AG04450 (cell line): ENCODE data around the gene KIF4A. TPM values are rescaled to one million over a fixed set of nuclear protein-coding genes. Genes with fewer than 3 reads are reported as not detected.

Experiments
- CTCF ChIA-PET: fragments of 300-600, 350-600 bp; formaldehyde crosslinking; extraction: SDS; loops from one replicate; lab custom pipeline; 2022; ENCODE audit warnings: antibody characterized with exemption, inconsistent platforms; lab: Charles Lee
- POLR2A ChIA-PET: fragments of 350-600 bp; formaldehyde crosslinking; extraction: SDS; loops from one replicate; lab custom pipeline; 2021; ENCODE audit warnings: antibody characterized with exemption, inconsistent platforms; lab: Yijun Ruan, JAX
- DNase-seq: peaks from one replicate; pipeline ENCODE4 v3.0.0-alpha.2; 2011; ENCODE audit warnings: low read depth, low spot score
- H3K27ac ChIP-seq: one replicate; pipeline ENCODE4 v1.5.1; 2012; ENCODE audit warnings: low read depth, low read length, control low read depth
- H3K27me3 ChIP-seq: one replicate; pipeline ENCODE4 v1.6.0; 2012; ENCODE audit warnings: low read length; ENCODE audit not compliant: control insufficient read depth, insufficient read depth
- H3K4me3 ChIP-seq: 2 replicates; pipeline ENCODE4 v1.5.1; 2011; ENCODE audit warnings: mild to moderate bottlenecking, low read depth, low read length, control low read depth
- H3K9me3 ChIP-seq: 2 replicates; pipeline ENCODE4 v1.5.1; 2012; ENCODE audit warnings: low read length; ENCODE audit not compliant: control insufficient read depth, insufficient read depth
- polyA plus RNA-seq: library from polyadenylated mRNA; depleted of rRNA; stranded (reverse); fragments of >200 nt; gene quantifications from 2 replicates; pipeline ENCODE4 v1.2.3, GENCODE V29; 2011
- TF ChIP-seq, protein P1 (sequence below): IDR thresholded peaks from 2 replicates; pipeline ENCODE4 v1.5.1; 2011; ENCODE audit warnings: low read depth, low read length, control low read depth, inconsistent platforms

The KIF4A gene
- polyA plus RNA-seq, 1 experiment = 8.8 TPM

DNA sequence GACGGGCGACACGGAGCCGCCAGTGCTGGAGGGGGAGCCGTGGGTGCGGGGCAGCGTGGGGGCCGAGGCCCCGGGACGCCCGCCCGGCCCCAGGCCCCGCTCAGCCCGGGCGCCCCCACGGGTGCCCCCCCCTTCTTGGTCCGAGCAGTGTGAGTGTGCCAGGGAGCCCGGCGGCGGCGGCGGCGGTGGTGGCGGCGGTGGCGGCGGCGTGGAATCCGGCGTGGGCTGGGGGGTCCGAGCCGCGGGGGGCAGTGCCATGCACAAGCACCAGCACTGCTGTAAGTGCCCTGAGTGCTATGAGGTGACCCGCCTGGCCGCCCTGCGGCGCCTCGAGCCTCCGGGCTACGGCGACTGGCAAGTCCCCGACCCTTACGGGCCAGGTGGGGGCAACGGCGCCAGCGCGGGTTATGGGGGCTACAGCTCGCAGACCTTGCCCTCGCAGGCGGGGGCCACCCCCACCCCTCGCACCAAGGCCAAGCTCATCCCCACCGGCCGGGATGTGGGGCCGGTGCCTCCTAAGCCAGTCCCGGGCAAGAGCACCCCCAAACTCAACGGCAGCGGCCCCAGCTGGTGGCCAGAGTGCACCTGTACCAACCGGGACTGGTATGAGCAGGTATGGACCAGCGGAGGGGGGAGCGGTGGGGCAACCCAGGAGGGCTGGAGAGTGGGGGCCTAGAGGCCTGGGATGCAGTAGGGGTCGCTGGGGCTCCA lies 155.2 kb downstream of the KIF4A start:
- ChIA-PET POLR2A (no interaction called here), CTCF (interaction anchor here (0.6 to 1.3 kb wide), 2 partner anchors 9 to 189 kb away, joined by 3 to 4 read pairs; no protein-coding TSS in a partner anchor)
- TF ChIP-seq, protein P1, sequence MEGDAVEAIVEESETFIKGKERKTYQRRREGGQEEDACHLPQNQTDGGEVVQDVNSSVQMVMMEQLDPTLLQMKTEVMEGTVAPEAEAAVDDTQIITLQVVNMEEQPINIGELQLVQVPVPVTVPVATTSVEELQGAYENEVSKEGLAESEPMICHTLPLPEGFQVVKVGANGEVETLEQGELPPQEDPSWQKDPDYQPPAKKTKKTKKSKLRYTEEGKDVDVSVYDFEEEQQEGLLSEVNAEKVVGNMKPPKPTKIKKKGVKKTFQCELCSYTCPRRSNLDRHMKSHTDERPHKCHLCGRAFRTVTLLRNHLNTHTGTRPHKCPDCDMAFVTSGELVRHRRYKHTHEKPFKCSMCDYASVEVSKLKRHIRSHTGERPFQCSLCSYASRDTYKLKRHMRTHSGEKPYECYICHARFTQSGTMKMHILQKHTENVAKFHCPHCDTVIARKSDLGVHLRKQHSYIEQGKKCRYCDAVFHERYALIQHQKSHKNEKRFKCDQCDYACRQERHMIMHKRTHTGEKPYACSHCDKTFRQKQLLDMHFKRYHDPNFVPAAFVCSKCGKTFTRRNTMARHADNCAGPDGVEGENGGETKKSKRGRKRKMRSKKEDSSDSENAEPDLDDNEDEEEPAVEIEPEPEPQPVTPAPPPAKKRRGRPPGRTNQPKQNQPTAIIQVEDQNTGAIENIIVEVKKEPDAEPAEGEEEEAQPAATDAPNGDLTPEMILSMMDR = no peak
- Histone ChIP-seq H3K27ac (no peak overlapping the region), H3K4me3 (peak overlapping the region; percentile 37), H3K9me3 (no peaks in the 10 kb centered on the region), H3K27me3 (peaks cover 10% of the 10 kb centered on the region)
- DNase-seq = no peak

DNA sequence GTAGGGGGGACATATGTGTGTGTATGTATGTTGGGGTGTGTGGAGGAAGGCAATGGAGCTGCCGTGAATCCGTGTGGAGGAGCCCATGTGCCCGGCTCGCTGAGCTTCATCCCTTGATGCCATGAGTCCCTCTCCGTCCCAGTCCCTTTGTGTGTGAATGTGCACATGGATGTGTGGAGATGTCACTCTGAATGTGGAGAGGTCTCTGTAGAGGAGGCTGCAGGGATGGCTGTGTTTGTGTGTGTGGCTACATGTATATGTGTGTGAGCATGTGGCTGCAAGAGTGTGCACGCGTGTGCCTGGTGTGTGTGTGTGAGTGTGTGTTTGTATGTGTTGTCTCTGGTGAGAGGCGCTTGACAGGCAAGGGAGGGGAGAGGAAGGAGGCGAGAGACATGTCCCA lies 156.0 kb downstream of the KIF4A start:
- Histone ChIP-seq H3K4me3 (no peak overlapping the region), H3K9me3 (no peaks in the 10 kb centered on the region), H3K27ac (no peak overlapping the region), H3K27me3 (peaks cover 10% of the 10 kb centered on the region)
- CTCF ChIA-PET = no interaction called here
- DNase-seq = no peak
- POLR2A ChIA-PET = no interaction called here
- TF ChIP-seq, protein P1 = no peak

DNA sequence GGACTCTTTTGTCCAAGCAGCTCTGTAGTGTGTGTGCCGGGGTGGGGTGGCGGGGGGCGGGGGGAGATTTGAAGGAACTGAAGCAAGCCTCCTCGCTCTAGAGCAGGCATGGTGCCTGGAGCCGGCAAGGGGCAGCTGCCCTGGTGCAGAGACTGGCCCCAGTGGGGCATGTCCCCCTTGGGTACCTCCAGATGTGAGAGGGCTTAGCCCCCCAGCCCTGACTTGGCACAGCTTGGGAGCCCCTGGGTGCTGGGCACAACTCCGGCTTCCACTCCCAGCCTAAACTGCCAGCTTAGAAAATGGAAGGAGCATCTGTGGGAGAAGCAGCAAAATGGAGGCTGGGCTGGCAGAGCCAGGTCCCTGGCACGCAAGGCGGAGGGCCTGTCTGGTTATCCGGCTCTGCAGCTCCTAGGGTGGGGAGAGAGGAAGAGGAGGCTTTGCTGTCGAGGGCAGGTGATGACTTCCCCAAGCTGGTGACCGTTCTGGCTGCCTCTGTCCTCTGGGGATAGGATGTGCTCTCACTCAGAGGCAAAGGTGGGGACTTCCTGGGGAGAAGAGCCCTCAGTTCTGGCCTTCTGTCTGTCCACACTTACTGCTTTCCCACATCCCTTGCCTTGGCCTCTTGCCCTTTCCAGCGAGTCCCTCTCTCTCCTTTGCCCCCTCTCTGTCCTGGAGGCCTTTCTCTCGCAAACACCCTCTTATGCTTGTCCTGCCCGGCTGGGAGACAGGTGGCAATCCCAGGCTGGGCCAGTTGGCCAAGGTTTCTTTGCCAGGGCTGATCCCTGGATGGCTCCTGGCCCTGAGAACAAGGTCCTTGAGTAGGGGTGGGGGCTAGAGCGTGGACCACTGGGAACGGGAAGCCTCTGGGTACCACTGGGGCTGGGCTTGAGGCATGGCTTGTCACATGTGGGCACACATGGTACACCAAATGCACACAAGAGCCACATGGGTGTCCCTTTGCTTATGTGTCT lies 156.8 kb downstream of the KIF4A start:
- TF ChIP-seq, protein P1 = no peak
- ChIA-PET CTCF (no interaction called here), POLR2A (no interaction called here)
- Histone ChIP-seq H3K27me3 (peaks cover 8% of the 10 kb centered on the region), H3K9me3 (no peaks in the 10 kb centered on the region), H3K4me3 (no peak overlapping the region), H3K27ac (no peak overlapping the region)
- DNase-seq = no peak

DNA sequence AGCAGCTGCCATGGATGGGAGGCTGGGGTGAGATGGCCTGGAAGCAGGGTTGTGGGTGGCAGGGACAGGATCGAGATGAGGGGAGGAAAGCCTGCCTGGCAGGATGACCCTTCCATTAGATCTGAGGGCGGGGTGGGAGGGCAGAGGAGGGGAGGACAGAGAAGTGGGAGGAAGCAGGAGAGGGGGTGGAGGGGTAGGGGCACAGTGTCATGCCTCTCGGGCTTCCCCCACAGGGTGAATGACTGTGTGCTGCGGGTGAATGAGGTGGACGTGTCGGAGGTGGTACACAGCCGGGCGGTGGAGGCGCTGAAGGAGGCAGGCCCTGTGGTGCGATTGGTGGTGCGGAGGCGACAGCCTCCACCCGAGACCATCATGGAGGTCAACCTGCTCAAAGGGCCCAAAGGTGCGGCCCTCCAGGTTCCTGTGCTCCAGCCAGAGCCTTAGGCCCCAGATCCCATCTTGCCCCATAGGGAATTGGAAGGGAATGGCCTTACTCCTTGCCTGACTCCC lies 159.6 kb downstream of the KIF4A start:
- Histone ChIP-seq H3K9me3 (no peaks in the 10 kb centered on the region), H3K27me3 (peaks cover 6% of the 10 kb centered on the region), H3K27ac (no peak overlapping the region), H3K4me3 (no peak overlapping the region)
- ChIA-PET POLR2A (no interaction called here), CTCF (no interaction called here)
- no peak for DNase-seq
- TF ChIP-seq, protein P1 = no peak
